ENCODE results near the gene CLDN4.
"Not testable (repeated sequence)": the region's sequence is repeated elsewhere in the genome, so short reads cannot be mapped to it uniquely, and the experiment has no call there.

CLDN4 gene

DNA sequence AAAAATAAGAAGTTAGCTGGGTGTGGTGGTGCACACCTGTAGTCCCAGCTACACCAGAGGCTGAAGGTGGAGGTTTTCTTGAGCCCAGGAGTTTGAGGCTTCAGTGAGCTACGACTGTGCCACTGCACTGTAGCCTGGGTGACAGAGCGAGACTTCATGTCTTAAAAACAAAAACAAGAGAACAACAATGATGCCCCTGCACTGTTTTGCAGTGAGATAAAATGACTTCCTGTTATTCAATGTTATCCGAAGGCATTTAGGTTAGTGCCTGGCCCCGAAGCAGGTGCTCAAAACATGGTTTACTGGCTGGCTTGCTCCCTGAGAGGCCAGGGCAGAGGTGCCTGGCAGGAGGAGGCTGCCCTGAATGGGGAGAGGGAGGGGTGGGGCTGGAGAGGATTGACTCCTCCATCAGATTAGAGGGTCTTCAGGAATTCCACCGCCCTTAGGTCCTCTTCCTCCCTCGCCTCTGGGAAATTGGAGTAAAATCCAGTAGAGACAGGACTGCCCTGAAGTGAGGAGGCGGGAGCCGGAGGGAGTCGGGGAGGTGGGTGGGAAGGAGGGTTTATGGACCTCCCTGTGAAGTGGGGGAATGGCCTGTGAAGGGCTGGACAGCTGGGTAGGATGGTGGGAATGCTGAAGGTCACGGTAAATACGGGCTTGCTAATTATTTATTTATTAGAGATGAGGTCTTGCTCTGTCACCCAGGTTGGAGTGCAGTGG, 6.8 kb upstream of the CLDN4 start:
- DNase-seq (ENCODE audit: low read depth), result no peak

DNA sequence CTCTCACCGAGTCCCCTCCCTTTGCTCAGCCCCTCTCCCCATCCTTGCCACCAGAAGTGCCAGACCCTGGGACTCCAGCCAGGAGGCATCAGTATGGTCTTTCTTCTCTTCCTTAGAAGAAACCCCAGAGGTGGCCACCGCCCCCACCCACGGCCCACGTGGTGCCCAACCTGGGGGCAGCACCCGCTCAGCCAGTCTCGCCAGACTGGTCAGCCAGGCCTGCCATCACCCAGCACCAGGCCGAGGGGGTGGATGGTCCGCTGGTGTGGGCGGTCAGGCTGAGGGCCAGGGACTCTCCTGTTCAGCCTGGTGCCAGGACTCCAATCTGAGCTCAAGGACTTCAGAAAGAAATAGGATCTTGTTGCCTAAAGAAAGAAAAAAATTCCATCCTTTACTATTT, 5.8 kb upstream of the CLDN4 start:
- DNase-seq (ENCODE audit: low read depth), result no peak

DNA sequence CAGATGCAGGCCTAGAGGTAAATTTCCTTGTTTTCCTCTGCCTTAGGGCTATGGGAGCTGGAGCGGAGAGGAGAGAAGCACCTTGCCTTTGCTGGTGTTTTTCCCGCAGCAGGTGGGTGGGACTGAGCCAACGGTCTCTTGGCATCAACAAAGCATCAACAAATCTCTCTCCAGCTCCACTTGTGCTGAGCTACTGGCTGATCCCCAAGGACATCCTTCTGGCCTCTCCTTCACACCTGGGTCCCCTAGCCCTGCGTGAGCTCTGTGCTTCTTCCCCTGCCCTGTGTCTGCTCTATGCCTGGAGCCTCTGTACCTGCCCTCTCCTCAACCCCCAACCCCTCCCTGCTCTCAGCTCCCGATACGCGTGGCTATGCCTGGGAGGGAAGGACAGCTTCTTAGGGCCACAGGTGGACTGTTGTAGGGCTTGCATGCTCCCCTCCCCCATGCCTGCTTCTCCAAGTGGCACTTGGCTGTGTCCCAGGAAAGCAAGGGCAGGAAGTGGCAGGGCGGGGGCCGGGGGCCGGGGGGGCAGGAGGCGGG, 3.2 kb upstream of the CLDN4 start:
- no peak for DNase-seq (ENCODE audit: low read depth)

DNA sequence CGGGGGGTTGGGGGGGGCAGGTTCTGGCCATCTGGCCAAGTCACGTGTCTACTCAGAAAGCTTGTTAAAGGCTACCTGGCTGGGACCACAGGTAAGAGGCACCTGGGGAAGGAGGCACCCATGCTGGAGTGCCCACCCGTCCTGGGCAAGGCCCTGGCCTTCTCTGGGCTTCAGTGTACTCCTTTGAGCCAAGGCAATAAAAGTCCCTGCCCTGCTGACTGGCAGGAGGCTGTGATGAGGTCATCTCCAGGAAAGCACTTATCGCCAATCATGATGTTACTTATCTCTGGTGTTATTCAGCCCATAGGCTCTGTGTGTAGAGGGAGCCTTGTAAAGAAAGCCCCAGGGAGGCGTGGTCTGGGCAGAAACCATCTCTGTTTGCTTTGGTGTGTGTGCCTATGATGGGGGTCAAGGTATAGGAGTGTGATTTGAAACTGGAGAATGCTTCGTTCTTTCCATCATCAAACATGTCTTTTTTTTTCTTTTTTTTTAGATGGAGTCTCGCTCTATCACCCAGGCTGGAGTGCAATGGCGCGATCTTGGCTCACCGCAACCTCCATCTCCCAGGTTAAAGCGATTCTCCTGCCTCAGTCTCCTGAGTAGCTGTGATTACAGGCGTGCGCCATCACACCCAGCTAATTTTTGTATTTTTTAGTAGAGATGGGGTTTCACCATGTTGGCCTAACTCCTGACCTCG, 2.5 kb upstream of the CLDN4 start:
- no peak for DNase-seq (ENCODE audit: low read depth)

DNA sequence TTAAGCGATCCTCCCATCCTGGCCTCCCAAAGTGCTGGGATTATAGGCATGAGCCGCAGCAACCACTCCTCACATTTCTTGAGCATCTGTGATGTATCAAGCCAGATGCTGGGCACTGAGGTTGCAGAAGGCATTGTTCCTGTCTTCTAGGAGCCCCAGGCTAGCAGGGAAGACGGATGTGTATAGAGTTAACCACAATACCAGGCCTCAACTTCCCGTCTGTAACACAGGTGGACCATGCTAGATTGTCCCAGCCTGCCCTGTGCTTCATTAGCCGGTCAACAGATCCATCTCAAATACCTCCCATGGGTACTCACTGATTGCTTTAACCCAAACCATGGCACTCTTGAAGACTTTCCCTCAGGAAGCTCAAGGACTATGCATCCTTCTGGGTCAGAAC, 1.8 kb upstream of the CLDN4 start:
- no peak for DNase-seq (ENCODE audit: low read depth)

DNA sequence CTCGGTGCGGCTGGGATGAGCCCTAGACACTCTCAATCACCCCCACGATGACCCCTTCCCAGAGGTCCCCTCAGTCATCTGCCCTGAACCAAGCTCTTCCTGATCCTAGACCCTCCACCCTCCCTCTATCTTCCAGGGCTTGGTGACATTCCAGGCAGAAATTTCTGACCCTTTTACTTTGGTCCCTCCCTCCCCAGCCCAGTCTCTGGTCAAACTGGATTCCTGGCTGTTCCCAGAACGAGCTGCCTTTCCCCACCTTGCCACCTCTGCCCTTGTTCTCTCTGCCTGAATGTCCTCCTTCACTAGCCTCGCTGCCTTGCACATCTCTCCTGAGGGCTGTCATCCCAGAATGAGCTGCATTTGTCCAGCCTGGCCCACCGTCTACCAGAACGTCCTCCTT, 1.3 kb upstream of the CLDN4 start:
- no peak for DNase-seq (ENCODE audit: low read depth)

DNA sequence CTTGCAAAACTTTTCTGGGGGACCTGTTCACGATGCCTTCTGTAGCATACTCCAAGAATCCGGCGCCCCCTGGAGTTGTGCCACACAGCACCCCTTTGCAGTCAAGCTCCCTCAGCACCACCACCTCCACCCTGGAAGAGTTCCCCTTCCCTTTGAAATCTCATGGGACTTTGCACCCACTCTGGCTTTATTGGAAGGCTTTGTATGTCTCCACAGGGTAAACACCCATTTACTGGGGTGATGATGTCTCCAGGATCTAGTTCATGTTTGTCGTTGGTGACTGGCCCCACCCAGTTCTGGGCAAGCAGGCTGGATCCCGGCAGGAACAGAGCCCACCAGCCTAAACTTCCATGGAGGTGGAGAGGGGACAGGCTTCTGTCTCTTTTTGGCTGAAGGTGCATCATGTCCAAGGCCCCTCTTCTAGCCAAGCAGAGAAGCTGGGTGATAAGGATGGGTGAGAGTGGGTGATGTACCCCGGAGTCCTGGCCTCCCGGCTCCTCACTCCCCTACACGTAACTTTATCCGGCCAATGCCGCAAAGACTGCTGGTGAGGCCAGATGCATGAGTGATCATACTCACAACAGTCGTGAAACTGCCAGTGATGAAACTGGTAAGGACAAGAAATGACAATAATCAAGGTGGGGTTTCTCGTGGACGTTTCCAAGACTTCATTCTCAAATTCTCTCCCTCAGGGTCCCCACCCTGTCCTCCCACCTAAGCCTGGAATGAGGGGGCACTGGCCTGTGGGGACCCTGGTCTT, 695 bp upstream of the CLDN4 start:
- no peak for DNase-seq (ENCODE audit: low read depth)

DNA sequence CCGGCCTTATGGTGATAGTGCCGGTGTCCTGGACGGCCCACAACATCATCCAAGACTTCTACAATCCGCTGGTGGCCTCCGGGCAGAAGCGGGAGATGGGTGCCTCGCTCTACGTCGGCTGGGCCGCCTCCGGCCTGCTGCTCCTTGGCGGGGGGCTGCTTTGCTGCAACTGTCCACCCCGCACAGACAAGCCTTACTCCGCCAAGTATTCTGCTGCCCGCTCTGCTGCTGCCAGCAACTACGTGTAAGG, 713 bp downstream of the CLDN4 start:
- no peak for DNase-seq (ENCODE audit: low read depth)

DNA sequence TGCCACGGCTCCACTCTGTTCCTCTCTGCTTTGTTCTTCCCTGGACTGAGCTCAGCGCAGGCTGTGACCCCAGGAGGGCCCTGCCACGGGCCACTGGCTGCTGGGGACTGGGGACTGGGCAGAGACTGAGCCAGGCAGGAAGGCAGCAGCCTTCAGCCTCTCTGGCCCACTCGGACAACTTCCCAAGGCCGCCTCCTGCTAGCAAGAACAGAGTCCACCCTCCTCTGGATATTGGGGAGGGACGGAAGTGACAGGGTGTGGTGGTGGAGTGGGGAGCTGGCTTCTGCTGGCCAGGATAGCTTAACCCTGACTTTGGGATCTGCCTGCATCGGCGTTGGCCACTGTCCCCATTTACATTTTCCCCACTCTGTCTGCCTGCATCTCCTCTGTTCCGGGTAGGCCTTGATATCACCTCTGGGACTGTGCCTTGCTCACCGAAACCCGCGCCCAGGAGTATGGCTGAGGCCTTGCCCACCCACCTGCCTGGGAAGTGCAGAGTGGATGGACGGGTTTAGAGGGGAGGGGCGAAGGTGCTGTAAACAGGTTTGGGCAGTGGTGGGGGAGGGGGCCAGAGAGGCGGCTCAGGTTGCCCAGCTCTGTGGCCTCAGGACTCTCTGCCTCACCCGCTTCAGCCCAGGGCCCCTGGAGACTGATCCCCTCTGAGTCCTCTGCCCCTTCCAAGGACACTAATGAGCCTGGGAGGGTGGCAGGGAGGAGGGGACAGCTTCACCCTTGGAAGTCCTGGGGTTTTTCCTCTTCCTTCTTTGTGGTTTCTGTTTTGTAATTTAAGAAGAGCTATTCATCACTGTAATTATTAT, 1.2 kb downstream of the CLDN4 start:
- DNase-seq (ENCODE audit: low read depth), result no peak

DNA sequence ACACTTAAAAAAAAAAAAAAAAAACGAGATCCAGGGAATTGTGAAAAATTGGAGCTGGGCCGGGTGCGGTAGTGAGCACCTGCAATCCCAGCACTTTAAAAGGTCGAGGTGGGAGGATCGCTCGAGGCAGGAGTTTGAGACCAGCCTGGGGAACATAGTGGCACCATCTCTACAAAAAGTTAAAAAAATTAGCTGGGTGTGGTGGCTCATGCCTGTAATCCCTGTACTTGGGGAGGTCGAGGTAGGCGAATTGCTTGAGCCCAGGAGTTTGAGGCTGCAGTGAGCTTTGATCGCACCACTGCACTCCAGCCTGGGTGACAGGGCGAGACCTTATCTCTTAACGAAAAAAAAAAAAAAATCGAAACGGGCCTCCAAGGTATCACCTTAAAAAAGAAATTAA, 2.0 kb downstream of the CLDN4 start:
- DNase-seq (ENCODE audit: low read depth), result no peak

DNA sequence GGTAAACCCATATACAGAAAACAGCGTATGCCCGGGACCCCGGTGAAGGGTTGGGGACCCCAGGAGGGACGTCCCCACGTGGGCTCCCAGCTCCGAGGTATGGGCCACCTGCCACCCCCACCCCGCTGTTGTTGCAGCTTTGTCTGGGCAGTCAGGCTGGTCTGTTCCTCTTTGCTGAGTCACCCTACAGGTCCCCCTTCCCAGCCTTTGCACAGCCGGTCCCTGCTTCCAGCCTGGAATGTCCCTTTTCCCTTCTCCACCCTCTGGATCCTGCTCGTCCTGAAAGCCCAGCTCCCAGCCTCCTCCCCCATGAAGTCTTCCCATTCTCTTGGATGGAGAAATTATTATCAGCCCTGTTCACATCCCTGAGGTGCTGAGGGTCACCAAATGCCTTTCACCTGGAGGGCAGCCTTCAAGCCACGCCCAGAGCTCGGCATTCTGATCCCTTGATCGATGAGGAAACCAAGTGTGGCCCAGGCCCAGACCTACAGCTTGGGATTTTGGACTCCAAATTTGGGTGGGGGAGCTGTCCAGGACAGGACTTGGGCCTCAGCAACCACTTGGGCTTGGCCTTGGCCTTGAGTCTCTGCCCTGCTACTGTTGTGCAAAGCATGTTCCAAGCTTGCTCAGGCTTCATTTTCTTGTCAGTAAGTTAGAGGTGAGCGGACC, 2.6 kb downstream of the CLDN4 start:
- DNase-seq (ENCODE audit: low read depth), result no peak

DNA sequence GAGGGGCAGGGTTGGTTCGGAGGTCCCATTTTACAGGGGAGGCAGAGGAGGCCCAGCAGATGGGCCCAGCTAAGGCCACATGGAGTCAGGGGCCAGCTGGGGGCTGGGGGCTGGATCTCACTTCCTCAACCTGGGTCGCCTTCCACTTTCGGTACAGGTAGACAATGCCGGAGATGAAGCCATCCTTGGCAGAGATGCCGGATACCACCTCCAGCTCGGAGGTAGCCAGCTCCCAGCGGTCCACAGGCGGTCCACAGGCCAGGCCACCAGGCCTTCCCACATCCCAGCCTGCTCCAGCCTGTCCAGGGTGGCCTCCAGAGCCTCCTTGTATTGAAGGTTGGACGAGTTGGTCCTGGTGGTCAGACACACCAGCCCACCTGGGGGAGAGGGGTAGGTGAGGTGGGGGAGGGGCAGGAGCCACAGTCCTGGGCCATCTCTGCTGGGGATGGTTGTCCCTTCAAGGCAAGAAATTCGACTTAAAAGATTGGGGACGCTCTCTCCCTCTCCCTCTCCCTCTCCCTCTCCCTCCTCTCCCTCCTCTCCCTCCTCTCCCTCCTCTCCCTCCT, 3.9 kb downstream of the CLDN4 start:
- DNase-seq (ENCODE audit: low read depth), result no peak

DNA sequence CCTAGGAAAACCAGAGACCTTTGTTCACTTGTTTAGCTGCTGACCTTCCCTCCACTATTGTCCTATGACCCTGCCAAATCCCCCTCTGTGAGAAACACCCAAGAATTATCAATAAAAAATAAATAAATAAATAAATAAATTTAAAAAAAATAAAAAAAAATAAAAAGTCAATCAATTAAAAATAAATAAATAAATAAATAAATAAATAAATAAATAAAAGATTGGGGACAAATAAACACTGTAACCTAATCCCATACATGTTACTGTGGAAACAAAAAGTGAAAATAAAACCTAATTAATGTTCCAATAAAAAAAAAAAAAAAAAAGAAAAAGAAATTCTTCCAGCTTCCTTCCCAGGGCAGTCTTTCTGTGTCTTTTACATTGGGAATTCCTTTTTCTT, 6.4 kb downstream of the CLDN4 start:
- not testable (repeated sequence) for DNase-seq (ENCODE audit: low read depth)

DNA sequence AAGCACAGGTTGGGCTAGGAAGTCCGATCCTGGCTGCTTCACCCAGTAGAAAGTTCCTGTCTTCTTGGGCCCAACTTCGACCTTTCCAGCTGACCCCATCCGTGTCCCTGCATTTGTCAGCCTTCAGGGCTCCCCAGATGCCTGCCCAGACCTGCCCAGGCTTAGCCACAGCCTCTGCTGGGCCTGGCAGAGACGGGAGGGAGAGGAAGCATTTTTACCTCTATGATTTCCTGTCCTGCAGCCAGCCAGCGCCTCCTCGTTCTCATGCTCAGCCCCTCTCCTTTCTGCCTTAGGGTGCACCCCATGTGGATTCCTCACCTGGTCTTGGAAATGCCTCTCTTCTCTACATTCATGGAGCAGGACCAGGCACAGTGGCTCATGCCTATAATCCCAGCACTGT, 7.8 kb downstream of the CLDN4 start:
- DNase-seq (ENCODE audit: low read depth), result no peak

DNA sequence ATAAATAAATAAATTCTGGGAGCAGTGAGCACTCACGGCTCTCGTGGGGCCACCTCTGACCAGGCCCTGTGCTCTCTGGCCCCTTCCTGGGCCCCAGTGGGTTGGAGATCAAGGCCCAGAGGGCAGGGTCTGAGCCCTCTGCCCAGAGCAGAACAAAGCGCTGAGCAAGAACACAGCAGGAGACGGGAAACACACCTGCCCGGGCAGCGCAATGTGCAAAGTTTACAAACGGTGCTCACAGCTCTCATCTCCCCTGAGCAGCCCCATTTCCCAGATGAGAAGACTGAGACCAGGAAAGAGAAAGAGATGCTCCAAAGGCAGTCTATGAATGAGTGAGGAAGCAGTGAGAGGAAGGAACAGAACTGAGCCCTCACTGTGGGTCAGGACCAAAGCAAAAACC, 8.5 kb downstream of the CLDN4 start:
- no peak for DNase-seq (ENCODE audit: low read depth)

DNA sequence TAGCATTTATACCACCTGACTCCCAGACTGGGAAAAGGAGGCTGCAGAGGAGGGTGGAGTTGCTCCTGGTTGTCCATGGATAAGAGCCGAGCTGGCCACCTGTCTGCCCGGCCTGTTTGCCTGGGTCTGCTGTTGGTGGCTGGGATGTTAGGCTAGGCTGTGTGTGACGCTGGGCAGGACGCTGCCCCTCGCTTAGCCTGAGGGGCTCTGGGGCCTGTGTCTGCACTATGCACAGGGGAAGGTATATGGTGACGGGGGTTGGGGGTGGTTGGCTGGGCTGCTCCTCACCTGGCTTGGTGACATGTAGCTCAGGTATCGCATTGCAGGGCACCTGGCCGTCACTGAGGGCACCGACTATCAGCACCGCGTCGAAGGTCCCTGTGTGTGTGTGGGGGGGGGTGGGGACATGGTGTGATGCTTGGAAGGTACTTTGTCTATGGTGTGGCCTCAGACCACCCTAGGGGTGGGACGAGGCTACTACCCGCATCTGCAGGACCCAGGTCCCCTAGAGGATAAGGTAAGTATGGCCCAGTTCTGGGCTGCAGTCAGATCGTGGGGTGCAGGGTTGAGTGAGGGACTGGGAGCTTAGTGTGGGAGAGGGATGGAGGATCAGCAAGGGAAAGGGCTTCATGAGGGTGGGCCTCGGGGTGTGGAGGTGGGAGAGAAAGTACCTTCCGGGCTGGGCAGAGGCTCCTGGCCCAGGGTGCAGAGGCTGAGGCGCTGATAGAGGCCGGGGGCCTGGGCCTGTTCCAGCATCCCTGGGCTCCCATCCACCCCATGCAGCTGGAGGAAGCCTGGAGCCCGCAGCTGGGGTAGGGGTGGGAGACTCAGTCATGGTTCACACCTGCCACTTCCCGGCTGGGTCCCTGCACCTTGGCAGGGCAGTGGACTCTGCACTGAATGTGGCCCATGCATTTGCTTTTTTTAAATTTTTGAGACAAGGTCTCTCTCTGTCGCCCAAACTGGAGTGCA, 9.2 kb downstream of the CLDN4 start:
- DNase-seq (ENCODE audit: low read depth), result no peak

DNA sequence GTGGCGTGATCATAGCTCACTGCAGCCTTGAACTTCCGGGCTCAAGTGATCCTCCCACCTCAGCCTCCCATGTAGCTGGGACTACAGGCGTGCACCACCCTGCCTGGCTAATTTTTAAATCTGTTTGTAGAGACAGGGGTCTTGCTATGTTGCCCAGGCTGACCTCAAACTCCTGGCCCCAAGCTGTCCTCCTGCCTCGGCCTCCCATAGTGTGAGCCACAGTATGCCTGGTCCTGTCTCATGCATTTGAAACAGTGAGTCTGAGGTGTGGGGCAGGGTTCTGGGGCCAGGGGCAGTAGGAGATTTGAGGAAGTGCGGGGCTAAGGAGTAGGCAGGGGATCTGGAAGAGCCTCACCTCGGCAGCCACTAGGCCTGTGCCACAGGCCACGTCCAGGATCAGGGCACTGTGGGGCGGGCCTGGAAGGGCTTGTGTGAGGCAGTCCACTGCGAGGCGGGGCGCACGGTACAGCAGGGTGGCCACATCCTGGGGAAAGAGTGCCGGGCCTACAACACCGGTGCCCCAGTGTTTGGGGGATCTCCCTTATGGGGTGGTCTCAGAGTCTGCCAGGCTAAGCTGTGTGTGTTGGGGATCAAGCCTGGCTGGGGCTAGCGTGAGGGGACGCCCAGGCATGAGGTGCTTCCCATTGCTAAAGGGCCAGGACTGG, 10.1 kb downstream of the CLDN4 start:
- DNase-seq (ENCODE audit: low read depth), result no peak

DNA sequence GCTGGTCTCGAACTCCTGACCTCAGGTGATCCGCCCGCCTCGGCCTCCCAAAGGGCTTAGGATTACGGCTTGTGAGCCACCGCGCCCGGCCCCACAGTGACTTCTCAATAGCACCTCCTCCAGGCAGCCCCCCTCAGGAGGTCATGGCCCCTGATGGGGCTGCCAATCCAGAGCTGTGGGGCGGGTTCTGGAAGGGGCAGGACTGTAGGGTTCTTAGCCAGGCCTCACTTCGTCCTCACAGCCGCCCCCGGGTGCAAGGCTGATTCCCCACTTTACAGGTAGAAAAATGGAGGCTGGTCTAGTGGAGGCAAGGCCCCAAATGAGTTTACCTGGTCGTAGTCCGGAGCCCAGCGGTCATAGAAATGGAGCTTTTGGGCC, 10.9 kb downstream of the CLDN4 start:
- DNase-seq (ENCODE audit: low read depth), result no peak

DNA sequence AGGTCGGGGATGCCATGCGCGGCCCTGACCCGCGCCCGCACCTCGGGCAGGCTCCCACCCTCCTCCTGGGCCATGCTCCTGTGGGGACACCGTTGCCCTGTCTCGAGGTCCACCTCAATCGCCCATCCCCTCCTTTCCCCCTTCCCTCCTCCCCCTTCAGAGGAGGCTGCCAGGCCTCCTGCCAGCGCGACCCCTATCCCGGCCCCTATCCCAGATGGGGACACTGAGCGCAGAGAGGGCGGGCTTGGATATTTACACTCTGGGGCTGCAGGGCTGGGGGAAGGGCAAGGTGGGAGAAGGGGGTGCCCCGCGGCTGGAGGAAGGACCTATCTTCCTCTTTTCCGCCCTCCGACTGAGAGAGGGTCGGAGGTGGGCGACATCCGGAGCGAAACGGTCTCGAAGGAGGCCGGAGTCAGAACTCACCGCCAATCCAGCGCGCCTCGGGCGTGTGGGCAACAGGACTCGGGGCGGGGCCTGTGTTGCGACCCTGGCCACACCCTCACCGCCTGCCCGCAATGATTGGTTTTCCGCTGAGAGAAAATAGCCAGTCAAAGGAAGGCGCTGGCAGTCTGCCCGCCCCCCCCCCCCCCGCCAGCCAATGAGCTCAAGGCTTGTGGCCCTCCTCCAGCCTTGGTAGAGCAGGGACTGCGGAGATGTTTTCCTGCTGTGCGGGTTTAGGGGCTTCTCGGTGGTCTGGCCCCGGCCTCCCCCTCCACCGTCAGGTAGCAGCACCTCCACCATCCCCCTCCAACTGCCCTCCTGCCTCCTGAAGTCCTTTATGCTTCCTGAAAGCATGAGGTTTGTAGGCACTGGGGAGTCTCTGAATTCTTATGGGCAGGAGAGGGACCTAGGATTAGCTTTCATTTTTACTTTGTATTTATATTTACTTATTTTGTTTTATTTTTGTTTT, 11.5 kb downstream of the CLDN4 start, which contains the start of gene METTL27:
METTL27 (minus strand) TSS at position 450 of the 910 bp plus-strand sequence; CDS start at position 74, 376 bp downstream.
- DNase-seq (ENCODE audit: low read depth), result peak; percentile 79
